NB4 (cell line): ENCODE data around the gene RCAN3.
A peak's percentile ranks its signal among the peaks of the same experiment; 100 is the strongest.

Source experiments
- POLR2A ChIP-seq: IDR thresholded peaks from 2 replicates; pipeline ENCODE4 v1.6.1; 2011; ENCODE audit warnings: mild to moderate bottlenecking; ENCODE audit not compliant: insufficient read length; ENCODE audit errors: extremely low read depth
- TF ChIP-seq, protein P1 (sequence below): IDR thresholded peaks from one replicate; pipeline ENCODE4 v1.5.1; 2012; ENCODE audit warnings: low read depth, low read length
- TF ChIP-seq, protein P2 (sequence below): IDR thresholded peaks from 2 replicates; pipeline ENCODE4 v1.6.1; 2011; ENCODE audit warnings: low read depth, low read length

DNA sequence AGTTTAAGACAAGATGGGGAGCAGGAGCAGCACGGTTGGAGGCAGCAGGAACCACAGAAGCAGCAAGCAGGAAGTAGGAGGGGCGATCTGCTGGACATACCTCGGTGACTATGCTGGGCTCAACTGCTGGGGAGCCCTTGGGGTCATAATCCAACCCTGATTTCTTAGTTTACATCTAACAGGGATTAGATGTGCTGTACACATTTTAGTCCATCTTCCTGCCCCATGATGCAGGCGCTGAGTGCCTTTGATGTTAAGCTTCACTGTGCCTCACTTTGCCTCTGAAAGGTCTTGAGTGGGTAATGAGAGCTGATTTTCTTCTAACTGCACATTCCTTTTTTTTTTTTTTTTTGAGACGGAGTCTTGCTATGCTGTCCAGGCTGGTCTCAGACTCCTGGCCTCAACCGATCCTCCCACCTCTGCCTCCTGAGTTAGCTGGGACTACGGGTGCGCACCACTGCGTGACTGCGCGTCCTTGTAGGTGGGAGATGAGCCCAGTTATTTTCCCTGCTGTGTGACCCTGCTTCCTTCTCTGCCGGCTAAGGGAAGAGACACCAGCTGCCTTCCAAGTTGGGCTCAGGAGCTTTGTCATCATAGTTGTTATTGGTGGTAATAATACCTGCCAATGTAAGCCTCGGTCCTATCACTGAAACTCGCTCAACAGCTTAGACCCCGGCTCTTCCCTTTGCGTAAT is 1.1 kb upstream of the RCAN3 start:
- TF ChIP-seq, protein P1, sequence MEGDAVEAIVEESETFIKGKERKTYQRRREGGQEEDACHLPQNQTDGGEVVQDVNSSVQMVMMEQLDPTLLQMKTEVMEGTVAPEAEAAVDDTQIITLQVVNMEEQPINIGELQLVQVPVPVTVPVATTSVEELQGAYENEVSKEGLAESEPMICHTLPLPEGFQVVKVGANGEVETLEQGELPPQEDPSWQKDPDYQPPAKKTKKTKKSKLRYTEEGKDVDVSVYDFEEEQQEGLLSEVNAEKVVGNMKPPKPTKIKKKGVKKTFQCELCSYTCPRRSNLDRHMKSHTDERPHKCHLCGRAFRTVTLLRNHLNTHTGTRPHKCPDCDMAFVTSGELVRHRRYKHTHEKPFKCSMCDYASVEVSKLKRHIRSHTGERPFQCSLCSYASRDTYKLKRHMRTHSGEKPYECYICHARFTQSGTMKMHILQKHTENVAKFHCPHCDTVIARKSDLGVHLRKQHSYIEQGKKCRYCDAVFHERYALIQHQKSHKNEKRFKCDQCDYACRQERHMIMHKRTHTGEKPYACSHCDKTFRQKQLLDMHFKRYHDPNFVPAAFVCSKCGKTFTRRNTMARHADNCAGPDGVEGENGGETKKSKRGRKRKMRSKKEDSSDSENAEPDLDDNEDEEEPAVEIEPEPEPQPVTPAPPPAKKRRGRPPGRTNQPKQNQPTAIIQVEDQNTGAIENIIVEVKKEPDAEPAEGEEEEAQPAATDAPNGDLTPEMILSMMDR, result no peak
- peak; percentile 35 for TF ChIP-seq POLR2A
- TF ChIP-seq, protein P2, sequence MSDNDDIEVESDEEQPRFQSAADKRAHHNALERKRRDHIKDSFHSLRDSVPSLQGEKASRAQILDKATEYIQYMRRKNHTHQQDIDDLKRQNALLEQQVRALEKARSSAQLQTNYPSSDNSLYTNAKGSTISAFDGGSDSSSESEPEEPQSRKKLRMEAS, result peak; percentile 38; the same call in 1 of the 2 replicates
